GM19455 (cell line): ENCODE data around the gene PAK4.

Experiments
- ATAC-seq: cut with Tn5 transposase; IDR thresholded peaks from one replicate; pipeline ENCODE4 v1.9.1; 2021; ENCODE audit not compliant: unreplicated experiment

Gene PAK4

GRCh38 chr19:39177736-39178135 lies 52.1 kb downstream of the PAK4 start:
- no peak for ATAC-seq

DNA sequence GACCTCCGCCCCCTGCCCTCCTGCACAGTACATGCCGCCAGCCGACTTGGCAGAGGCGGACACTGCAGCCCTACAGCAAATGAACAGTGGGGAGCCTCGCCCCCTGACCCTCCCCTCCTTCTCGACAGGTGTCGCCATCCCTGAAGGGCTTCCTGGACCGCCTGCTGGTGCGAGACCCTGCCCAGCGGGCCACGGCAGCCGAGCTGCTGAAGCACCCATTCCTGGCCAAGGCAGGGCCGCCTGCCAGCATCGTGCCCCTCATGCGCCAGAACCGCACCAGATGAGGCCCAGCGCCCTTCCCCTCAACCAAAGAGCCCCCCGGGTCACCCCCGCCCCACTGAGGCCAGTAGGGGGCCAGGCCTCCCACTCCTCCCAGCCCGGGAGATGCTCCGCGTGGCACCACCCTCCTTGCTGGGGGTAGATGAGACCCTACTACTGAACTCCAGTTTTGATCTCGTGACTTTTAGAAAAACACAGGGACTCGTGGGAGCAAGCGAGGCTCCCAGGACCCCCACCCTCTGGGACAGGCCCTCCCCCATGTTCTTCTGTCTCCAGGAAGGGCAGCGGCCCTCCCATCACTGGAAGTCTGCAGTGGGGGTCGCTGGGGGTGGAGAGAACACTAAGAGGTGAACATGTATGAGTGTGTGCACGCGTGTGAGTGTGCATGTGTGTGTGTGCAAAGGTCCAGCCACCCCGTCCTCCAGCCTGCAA lies 52.9 kb downstream of the PAK4 start:
- ATAC-seq, result no peak

GRCh38 chr19:39179754-39180153 lies 54.2 kb downstream of the PAK4 start:
- ATAC-seq, result no peak

DNA sequence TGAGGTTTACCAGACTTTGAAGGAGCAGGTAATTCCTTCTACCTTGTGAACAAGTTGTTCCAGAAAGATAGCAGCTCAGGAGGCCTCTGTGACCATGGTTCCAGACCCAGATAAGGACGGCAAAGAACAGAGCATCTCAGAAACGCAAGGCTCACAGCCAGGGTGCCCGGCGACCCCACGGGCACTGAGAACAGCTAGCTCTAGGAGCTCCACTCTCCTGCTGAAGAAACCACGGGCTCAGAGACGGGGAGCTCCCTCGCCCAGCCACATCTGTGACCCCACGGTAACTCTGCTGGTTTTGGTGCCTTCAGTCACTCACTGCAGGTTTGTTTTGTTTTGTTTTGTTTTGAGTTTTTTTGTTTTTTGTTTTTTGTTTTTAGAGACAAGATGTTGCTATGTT lies 55.2 kb downstream of the PAK4 start:
- ATAC-seq, result no peak

DNA sequence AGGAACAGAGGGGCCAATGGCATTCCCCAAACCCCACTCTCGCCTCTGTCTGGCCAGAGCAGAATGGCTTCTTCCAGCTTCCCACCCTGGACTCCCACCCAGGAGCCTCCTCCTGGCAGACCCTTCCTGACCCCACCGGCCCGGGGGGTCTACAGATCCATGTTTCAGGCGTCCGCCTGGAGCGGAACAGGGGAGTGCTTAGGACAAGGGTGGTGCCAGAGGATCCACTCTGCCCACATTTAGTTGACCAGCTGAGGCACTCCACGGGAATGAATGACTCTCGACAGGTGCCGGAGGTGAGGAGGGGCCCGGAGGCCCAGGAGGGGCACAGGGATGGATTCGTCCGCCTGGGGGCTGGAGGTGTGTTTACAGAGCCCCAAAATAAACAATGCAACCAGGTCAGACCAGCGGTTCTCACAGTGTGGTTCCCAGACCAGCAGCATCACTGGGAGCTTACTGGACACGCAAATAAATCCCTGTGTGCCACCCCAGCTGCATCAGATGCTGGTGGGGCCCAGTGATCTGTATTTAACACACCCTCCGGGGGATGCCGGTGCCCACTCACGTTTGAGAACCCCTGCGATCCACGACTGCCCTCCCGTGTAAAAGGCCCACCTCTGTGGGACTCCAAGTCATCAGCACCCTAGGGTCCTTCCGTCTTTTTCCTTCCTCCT lies 56.1 kb downstream of the PAK4 start:
- ATAC-seq, result no peak

GRCh38 chr19:39182174-39182505 lies 56.6 kb downstream of the PAK4 start:
- ATAC-seq, result no peak

- no peak for ATAC-seq
Measured at GRCh38 chr19:39183104-39183503, 57.5 kb downstream of the PAK4 start.

GRCh38 chr19:39186391-39186790 lies 60.8 kb downstream of the PAK4 start:
- ATAC-seq, result no peak

- no peak for ATAC-seq
Measured at GRCh38 chr19:39187552-39187943, 62.0 kb downstream of the PAK4 start.

GRCh38 chr19:39188960-39189359 lies 63.4 kb downstream of the PAK4 start:
- ATAC-seq, result no peak

GRCh38 chr19:39190768-39191167 lies 65.2 kb downstream of the PAK4 start:
- no peak for ATAC-seq

DNA sequence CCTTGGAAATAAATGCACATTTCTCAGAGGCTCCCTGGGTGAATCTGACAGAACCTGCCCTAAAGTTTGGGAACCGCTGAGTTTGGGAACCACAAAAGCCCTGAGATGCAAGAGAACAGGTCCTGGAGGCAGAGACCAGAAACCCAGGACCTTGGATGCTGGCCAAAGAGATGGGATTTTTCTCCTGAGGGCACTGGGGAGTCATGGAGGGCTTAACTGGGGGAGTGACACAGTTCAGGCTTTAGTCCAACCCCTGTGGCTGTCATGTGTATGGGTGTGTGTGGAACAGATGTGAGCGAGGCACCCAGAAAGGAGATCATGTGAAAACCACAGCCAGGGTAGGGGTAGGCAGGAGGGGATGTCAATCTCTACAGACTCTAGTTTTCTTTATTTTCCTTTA lies 67.3 kb downstream of the PAK4 start:
- ATAC-seq, result no peak

DNA sequence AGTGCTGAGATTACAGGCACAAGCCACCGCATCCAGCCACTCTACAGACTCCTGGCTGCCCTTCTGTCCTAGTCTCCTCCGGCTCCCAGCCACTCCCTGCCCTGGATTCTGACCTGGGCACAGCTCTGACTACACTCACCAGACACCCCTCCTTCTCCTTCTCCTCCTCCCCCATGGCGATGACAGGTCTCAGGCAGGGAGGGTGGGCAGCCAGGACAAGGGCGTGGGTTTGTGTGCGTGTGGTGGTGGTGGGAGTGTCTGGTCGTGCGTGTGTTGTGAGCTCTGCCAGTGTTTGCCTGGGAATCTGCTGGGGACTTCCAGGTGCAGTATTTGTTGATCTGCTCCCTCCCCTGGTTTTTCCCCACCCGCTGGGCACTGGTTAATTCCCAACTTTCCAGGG lies 68.2 kb downstream of the PAK4 start:
- no peak for ATAC-seq

DNA sequence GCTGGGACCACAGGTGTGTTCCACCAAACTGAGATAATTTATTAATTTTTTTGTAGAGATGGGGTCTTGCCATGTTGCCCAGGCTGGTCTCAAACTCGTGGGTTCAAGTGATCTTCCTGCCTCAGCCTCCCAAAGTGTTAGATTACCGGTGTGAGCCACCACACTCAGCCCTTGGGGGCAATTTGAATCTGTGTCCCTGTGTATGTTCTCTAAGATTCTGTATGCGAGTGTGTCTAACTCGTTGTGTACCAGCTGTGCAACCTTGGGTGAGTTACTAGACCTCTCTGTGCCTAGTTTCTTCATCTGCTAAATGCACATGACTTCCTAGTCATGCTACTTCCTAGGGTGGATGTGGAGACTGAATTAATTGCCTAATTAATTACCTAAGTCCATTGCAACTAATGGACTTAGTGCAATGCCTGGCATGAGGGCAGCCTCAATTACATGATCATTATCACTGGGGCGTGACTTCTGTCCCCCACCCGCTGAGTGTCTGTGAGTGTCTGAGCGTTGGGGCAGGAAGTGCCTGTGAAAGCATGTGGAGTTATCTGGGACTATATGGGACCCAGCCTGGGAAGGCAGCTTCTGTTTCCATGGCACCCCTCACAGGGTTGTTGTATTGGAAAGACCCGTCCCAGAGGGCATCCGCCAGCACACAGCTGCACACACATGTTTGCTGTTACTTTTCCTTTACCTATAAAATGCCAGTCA lies 69.4 kb downstream of the PAK4 start:
- no peak for ATAC-seq

- ATAC-seq, result no peak
Measured at GRCh38 chr19:39195755-39196154, 70.2 kb downstream of the PAK4 start.

DNA sequence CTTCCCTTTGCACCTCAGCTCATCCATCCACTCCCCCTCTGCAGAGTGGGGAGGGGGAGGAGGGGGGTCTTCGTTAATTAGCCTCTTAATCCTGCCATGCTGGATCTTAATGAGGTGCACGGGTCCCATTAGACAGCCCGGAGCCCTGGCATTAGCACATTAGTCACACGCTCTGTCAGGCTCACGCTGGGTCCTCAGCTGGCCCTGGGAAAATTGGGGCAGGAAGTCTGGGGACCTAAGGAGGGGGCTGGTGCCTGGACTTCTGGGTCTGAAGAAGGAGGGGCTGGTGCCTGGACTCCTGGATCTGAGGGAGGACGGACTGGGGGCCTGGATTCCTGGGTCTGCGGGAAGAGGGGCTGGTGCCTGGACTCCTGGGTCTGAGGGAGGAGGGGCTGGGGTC lies 70.7 kb downstream of the PAK4 start:
- no peak for ATAC-seq

GRCh38 chr19:39196860-39197562 lies 71.4 kb downstream of the PAK4 start, which contains the start of gene NCCRP1:
TSS of gene NCCRP1 (plus strand) at chr19:39196964. CDS start at chr19:39196983, 19 bp downstream.
- ATAC-seq, result no peak

- no peak for ATAC-seq
Measured at GRCh38 chr19:39197808-39198207, 72.2 kb downstream of the PAK4 start.

DNA sequence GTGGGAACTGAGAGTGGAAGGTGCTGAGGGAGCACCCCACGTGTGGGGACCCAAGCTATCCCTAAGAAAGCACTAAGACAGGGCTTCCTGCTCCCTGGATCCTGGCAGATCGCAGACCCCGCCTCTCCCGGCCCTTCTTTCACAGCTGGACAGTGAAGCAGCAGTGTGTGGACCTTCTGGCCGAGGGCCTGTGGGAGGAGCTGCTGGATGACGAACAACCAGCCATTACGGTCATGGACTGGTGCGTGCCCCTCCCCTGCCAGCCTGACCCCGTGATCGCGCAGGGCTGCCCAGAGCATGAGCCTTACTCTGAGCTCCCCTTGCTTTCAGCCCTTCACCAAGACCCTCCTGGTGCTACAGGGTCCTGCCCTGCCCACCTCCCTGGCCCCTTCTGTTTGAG lies 73.4 kb downstream of the PAK4 start:
- no peak for ATAC-seq

GRCh38 chr19:39200066-39200802 lies 74.6 kb downstream of the PAK4 start:
- no peak for ATAC-seq

- ATAC-seq, result no peak
Measured at GRCh38 chr19:39200803-39201115, 75.2 kb downstream of the PAK4 start.
